K562 (cell line): ENCODE measurements around the gene PDCD10. TPM values are rescaled to one million over a fixed set of nuclear protein-coding genes. Genes with fewer than 3 reads are reported as not detected.
A peak's percentile ranks its signal among the peaks of the same experiment; 100 is the strongest.

ENCODE experiments used
- CBX1 ChIP-seq: sonication (generic); IDR thresholded peaks from 2 replicates; pipeline ENCODE4 v1.6.1; 2016; ENCODE audit warnings: antibody characterized with exemption, low read depth, mild to moderate bottlenecking
- CCNT2 ChIP-seq: IDR thresholded peaks from 2 replicates; pipeline ENCODE4 v1.6.1; 2011; ENCODE audit warnings: borderline replicate concordance, low read depth, mild to moderate bottlenecking, moderate library complexity, mixed read lengths, low read length; ENCODE audit not compliant: insufficient read length; ENCODE audit errors: extremely low read depth
- E2F6 ChIP-seq, 2 experiments: IDR thresholded peaks; 2 replicates each; pipeline ENCODE4 v1.6.1; 2011; ENCODE audit warnings: borderline replicate concordance in 1 of 2, control low read depth in 1 of 2, low read depth in 1 of 2, low read length in 1 of 2, mild to moderate bottlenecking in 1 of 2, mixed read lengths in 1 of 2, moderate library complexity in 1 of 2; ENCODE audit not compliant: insufficient read depth in 1 of 2, insufficient read length in 1 of 2, poor library complexity in 1 of 2, severe bottlenecking in 1 of 2; ENCODE audit errors: extremely low read depth in 1 of 2
- ETV1 ChIP-seq: fragments of 450-650 bp; conservative IDR thresholded peaks from 2 replicates; pipeline ENCODE4 v1.6.1; 2016; ENCODE audit warnings: missing genetic modification characterization, control low read depth, low read depth, missing compliant biosample characterization
- HDAC8 ChIP-seq: fragments of 450-650 bp; IDR thresholded peaks from 2 replicates; pipeline ENCODE4 v1.6.1; 2016; ENCODE audit warnings: mild to moderate bottlenecking, missing genetic modification characterization, moderate library complexity, missing compliant biosample characterization
- HNRNPLL ChIP-seq: fragments of 200-400 bp; formaldehyde crosslinking; IDR thresholded peaks from 2 replicates; pipeline ENCODE4 v1.6.1; 2017; ENCODE audit warnings: low read length, low read depth, mild to moderate bottlenecking; ENCODE audit not compliant: poor library complexity, severe bottlenecking
- OTX1 ChIP-seq: fragments of 450-650 bp; formaldehyde crosslinking; IDR thresholded peaks from 2 replicates; pipeline ENCODE4 v1.4.0; 2022; ENCODE audit warnings: mild to moderate bottlenecking
- SFPQ ChIP-seq: fragments of 200-400 bp; formaldehyde crosslinking; IDR thresholded peaks from 2 replicates; pipeline ENCODE4 v1.6.1; 2017; ENCODE audit warnings: mild to moderate bottlenecking, low read depth, low read length, moderate library complexity
- SMAD4 ChIP-seq: fragments of 250-450 bp; sonication (Bioruptor Pico); conservative IDR thresholded peaks from 2 replicates; pipeline ENCODE4 v1.8.0; 2021; ENCODE audit warnings: inconsistent platforms, mild to moderate bottlenecking, moderate library complexity
- ZBTB12 ChIP-seq: fragments of 250-450 bp; sonication (Bioruptor Pico); IDR thresholded peaks from 2 replicates; pipeline ENCODE4 v1.4.0; 2020
- polyA plus RNA-seq, 8 experiments: library from polyadenylated mRNA; depleted of rRNA in 4 of 8; stranded (reverse) in 5 of 8; unstranded in 3 of 8; fragments of >200 nt; fragmentation: Nextera tagmentation in 2 of 8; fragmentation: Illumina TruSeq in 1 of 8; extraction: Ambion mirVana in 2 of 8; extraction: Trizol in 1 of 8; gene quantifications; 2 replicates each; pipeline versions ENCODE4 v1.2.1 to v1.2.3, GENCODE V29; 2011 to 2014; ENCODE audit warnings: inconsistent platforms in 1 of 8, missing spikeins in 1 of 8
- total RNA-seq, 7 experiments: library from RNA; depleted of rRNA in 6 of 7; stranded (reverse); fragments of >200 nt in 6 of 7; fragmentation: Illumina TruSeq in 2 of 7; extraction: Trizol in 2 of 7; gene quantifications; 2 replicates each; pipeline versions ENCODE4 v1.2.1 to v1.2.3, GENCODE V29; 2011 to 2021; ENCODE audit warnings: low replicate concordance in 1 of 7
- TF ChIP-seq, protein P1 (sequence below): sonication (generic); formaldehyde crosslinking; IDR thresholded peaks from 2 replicates; pipeline ENCODE4 v1.9.0; 2022; ENCODE audit warnings: mild to moderate bottlenecking, missing genetic modification reagents
- TF ChIP-seq, protein P2 (sequence below), 2 experiments: IDR thresholded peaks; 2 replicates each; pipeline ENCODE4 v1.6.1; 2012; ENCODE audit warnings: improper control_type of control experiment in 2 of 2, low read depth in 2 of 2, low read length in 2 of 2, borderline replicate concordance in 1 of 2
- TF ChIP-seq, protein P3 (sequence below), 3 experiments: fragments of 200-800 bp in 1 of 3; fragments of 250-450 bp in 1 of 3; fragments of 450-650 bp in 1 of 3; sonication (Bioruptor Pico) in 1 of 3; sonication (Bioruptor generic) in 1 of 3; formaldehyde crosslinking in 1 of 3; IDR thresholded peaks; 2 replicates each; pipeline versions ENCODE4 v1.6.1 to v1.8.0; 2016 to 2022; ENCODE audit warnings: mild to moderate bottlenecking in 2 of 3, missing genetic modification characterization in 2 of 3, missing compliant biosample characterization in 1 of 3, moderate library complexity in 1 of 3

The PDCD10 gene
- total and polyA plus RNA-seq, 9 of the 15 experiments (the other 6 are each of a cell fraction or from before 2014, with no cell fraction given): 121 to 476 (median 232) TPM

DNA sequence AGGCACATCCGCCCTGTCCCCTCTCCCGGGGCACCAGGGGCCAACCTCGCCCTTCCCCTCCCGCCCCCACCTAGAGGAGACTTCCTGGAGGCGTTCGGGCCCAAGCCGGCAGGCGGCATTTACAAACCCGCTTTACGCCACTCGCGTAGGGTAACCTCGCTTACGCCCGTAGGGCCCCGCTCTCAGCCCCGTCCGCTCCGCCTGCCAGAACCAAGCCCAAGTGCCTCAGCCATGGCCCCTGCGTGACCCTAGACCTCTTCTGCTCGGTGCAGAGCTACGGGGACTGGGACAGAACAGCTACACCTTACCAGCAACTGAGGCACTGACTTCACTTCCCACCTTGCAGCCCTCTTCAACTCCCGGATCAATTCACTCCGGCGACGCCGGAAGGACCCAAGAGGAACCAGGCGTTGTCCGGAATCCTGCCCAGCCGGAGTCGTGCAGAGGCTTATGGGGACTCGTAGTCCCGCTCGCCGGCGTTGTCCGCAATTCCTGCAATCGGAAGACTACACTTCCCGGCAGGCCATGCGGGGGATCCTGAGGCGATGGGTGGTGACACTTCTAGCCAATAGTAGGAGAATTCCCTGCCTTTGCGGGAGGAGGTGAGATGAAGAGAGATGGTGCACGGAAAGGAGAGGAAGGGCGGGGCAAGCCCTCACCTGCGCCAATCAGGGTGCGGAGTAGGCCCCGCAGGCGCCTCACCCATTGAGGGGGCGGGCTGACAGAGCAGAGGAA, at the start of gene PDCD10 (continued):
- peak; percentile 73 for TF ChIP-seq SFPQ
- TF ChIP-seq ETV1 (tag): peak; percentile 64; the same call in 1 of the 2 replicates
- TF ChIP-seq, protein P1, sequence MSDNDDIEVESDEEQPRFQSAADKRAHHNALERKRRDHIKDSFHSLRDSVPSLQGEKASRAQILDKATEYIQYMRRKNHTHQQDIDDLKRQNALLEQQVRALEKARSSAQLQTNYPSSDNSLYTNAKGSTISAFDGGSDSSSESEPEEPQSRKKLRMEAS (CRISPR knock-in tag): peak; percentile 63; the same call in 1 of the 2 replicates
- TF ChIP-seq, protein P2, sequence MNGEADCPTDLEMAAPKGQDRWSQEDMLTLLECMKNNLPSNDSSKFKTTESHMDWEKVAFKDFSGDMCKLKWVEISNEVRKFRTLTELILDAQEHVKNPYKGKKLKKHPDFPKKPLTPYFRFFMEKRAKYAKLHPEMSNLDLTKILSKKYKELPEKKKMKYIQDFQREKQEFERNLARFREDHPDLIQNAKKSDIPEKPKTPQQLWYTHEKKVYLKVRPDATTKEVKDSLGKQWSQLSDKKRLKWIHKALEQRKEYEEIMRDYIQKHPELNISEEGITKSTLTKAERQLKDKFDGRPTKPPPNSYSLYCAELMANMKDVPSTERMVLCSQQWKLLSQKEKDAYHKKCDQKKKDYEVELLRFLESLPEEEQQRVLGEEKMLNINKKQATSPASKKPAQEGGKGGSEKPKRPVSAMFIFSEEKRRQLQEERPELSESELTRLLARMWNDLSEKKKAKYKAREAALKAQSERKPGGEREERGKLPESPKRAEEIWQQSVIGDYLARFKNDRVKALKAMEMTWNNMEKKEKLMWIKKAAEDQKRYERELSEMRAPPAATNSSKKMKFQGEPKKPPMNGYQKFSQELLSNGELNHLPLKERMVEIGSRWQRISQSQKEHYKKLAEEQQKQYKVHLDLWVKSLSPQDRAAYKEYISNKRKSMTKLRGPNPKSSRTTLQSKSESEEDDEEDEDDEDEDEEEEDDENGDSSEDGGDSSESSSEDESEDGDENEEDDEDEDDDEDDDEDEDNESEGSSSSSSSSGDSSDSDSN (IDR thresholded peaks at IDR 0.05; ENCODE audit: borderline replicate concordance in 1 of 2, low read depth in 2 of 2, low read length in 2 of 2): peak in 1 of 2 experiments; percentile 84; a peak in 1 of 4 replicates
- TF ChIP-seq ZBTB12 (CRISPR knock-in tag): no peak
- TF ChIP-seq HDAC8: no peak
- no peak for TF ChIP-seq CCNT2
- 0 out of 2 replicates have a peak, but pooled peaks have one; percentile 51 for TF ChIP-seq CBX1
- TF ChIP-seq OTX1 (CRISPR knock-in tag): no peak
- TF ChIP-seq, protein P3, sequence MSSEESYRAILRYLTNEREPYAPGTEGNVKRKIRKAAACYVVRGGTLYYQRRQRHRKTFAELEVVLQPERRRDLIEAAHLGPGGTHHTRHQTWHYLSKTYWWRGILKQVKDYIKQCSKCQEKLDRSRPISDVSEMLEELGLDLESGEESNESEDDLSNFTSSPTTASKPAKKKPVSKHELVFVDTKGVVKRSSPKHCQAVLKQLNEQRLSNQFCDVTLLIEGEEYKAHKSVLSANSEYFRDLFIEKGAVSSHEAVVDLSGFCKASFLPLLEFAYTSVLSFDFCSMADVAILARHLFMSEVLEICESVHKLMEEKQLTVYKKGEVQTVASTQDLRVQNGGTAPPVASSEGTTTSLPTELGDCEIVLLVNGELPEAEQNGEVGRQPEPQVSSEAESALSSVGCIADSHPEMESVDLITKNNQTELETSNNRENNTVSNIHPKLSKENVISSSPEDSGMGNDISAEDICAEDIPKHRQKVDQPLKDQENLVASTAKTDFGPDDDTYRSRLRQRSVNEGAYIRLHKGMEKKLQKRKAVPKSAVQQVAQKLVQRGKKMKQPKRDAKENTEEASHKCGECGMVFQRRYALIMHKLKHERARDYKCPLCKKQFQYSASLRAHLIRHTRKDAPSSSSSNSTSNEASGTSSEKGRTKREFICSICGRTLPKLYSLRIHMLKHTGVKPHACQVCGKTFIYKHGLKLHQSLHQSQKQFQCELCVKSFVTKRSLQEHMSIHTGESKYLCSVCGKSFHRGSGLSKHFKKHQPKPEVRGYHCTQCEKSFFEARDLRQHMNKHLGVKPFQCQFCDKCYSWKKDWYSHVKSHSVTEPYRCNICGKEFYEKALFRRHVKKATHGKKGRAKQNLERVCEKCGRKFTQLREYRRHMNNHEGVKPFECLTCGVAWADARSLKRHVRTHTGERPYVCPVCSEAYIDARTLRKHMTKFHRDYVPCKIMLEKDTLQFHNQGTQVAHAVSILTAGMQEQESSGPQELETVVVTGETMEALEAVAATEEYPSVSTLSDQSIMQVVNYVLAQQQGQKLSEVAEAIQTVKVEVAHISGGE (CRISPR knock-in tag; IDR thresholded peaks at IDR 0.05): peak; percentile 59 to 97 (median 86); a peak in 5 of 6 replicates
- TF ChIP-seq SMAD4: no peak; the same call in 1 of the 2 replicates
- peak; percentile 99 for TF ChIP-seq HNRNPLL
- peak in 1 of 2 experiments; percentile 16 for TF ChIP-seq E2F6 (IDR thresholded peaks at IDR 0.05; ENCODE audit: borderline replicate concordance in 1 of 2, extremely low read depth in 1 of 2, insufficient read depth in 1 of 2, insufficient read length in 1 of 2, low read depth in 1 of 2, low read length in 1 of 2, poor library complexity in 1 of 2, severe bottlenecking in 1 of 2)
